ENCODE data around the gene KDM4B.

KDM4B gene

GRCh38 chr19:5132206-5132560 lies 163.3 kb downstream of the KDM4B start:
- ChIA-PET CTCF (interaction anchor here (1.9 kb wide), 1 partner anchor 22 kb away, joined by 8 read pairs; no protein-coding TSS in a partner anchor), POLR2A (no interaction called here)
- no peak for DNase-seq (ENCODE audit: extremely low spot score)
- no peak for TF ChIP-seq CTCF (IDR thresholded peaks at IDR 0.05; ENCODE audit: control extremely low read depth, extremely low read depth, low read depth, missing control alignments)

GRCh38 chr19:5132698-5133651 lies 164.1 kb downstream of the KDM4B start:
- ChIA-PET POLR2A (no interaction called here), CTCF (no interaction called here)
- TF ChIP-seq CTCF (IDR thresholded peaks at IDR 0.05; ENCODE audit: control extremely low read depth, extremely low read depth, low read depth, missing control alignments): no peak
- DNase-seq (ENCODE audit: extremely low spot score): no peak

GRCh38 chr19:5133986-5134595 lies 165.2 kb downstream of the KDM4B start:
- no peak for DNase-seq (ENCODE audit: extremely low spot score)
- no peak for TF ChIP-seq CTCF (IDR thresholded peaks at IDR 0.05; ENCODE audit: control extremely low read depth, extremely low read depth, low read depth, missing control alignments)
- ChIA-PET CTCF (no interaction called here), POLR2A (no interaction called here)

GRCh38 chr19:5134691-5135090 lies 165.8 kb downstream of the KDM4B start:
- TF ChIP-seq CTCF (IDR thresholded peaks at IDR 0.05; ENCODE audit: control extremely low read depth, extremely low read depth, low read depth, missing control alignments): no peak
- POLR2A ChIA-PET: no interaction called here
- DNase-seq (ENCODE audit: extremely low spot score): no peak
- CTCF ChIA-PET: no interaction called here

GRCh38 chr19:5136073-5136855 lies 167.4 kb downstream of the KDM4B start:
- DNase-seq (ENCODE audit: extremely low spot score): no peak
- ChIA-PET CTCF (no interaction called here), POLR2A (no interaction called here)
- TF ChIP-seq CTCF (IDR thresholded peaks at IDR 0.05; ENCODE audit: control extremely low read depth, extremely low read depth, low read depth, missing control alignments): no peak

GRCh38 chr19:5137114-5137513 lies 168.2 kb downstream of the KDM4B start:
- TF ChIP-seq CTCF (IDR thresholded peaks at IDR 0.05; ENCODE audit: control extremely low read depth, extremely low read depth, low read depth, missing control alignments): no peak
- CTCF ChIA-PET: no interaction called here
- DNase-seq (ENCODE audit: extremely low spot score): no peak
- POLR2A ChIA-PET: no interaction called here
